ENCODE measurements around the gene DENND1B.
A peak's percentile ranks its signal among the peaks of the same experiment; 100 is the strongest.
"Not testable (repeated sequence)": the region's sequence is repeated elsewhere in the genome, so short reads cannot be mapped to it uniquely, and the experiment has no call there.

The DENND1B gene

DNA sequence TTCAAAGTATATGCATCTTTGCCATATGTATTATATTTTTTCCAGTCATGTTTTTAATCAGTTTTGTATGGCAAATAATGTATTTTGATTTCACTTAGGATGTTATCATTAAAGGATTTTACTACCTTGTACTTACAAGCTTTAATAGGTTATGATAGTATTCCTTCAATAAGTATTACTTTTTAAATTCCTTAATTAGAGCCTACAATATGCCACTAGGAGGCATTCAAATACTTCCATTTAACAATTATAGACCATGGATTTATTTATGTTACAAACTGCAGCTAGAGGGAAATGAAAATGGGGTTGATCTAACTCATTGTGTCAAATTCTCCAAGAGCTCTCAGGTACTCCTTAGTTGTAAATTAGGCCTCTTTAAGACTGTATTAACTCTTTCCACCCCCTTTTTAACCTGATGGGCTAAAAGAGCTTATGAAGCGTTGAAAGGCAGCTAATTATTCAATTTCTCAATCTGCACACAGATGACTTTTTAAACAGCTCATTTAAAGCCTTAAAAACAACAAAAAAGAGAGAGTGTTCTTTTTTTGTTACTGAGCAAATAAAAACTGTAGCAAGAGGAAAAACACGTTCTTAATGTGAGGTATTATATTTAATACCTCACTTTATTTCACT lies 156.2 kb downstream of the DENND1B start:
- DNase-seq = peak; percentile 66

GRCh38 chr1:197618061-197618460 lies 157.2 kb downstream of the DENND1B start:
- DNase-seq = peak; percentile 70

DNA sequence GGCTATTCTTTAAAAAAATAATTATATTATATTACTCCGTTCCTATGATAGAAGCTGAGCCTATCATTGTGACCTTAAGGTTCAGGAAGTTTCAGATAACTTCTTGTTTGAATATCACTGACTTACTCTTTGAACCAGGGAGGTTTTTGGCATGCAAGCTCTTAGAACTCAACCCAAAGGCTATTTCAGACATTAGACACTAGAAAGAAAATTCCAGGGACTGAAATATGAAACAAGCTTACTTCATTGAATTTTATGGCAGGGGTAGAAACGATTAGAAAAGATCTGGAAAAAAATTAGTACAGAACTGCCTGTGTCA lies 159.6 kb downstream of the DENND1B start:
- no peak for DNase-seq

DNA sequence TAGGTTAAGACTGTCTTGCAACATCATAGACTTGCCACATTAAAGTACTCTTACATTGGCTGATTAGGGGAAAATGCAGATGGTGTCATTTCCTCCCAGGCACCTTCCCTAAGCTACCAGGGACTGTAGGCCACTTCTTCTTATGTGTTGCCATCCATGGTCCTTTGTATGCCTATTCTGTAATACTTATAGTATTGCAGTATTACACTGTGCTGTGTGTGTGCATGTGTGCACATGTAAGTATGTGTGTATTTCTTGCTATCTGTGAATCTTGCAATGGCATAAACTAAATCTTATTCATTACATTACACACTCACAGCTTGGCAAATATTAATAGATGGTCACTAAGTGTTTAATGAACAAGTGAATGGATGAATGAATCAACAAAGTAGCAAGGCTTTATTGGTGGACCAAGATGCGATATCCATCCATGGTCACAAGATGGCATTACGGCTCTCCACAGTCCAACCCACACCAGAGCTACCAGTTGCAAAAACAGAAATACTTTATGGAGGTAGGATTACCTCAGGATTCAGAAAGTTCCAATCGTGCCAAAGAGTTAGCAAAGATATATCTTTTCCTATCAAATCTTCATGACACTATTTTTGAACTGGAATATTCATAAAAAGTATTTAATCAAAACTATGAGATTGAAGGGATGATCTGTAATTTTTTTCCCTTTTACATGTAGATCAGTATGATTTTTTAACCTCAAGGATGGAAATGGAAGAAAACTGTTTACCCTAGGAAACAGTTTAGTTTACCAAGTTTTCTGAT lies 160.2 kb downstream of the DENND1B start:
- DNase-seq = peak; percentile 74

DNA sequence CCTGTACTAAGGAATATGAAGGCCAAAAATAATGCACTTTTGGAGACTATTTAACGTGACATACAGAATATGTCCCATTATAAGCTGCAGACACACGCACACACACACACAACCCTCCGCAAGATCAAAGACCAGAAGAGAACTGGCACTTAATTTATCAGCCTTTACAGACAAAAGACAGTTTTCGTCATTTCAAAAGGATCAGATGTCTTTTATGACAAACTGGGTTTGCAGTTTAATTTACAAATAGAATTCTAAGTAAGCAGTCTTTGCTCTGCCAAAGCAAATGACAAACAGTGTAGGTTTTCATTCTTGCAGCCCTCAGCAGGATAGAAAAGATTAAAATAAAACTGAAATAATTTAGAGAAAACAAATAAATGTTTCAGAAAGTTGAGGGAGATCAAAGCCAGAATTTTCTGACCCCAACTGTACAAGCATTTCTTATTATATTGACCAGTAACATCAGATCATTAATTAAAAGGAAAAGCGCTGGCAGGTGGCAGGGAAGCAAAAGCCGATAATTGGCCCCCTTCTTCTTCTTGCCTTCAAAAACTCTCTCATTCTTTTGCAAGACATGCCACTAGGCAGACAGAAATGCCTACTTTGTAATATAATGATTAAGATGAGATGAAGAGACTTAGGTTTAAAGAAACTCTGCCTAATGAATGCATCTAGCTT lies 169.0 kb downstream of the DENND1B start:
- DNase-seq = no peak

GRCh38 chr1:197604302-197604701 lies 171.0 kb downstream of the DENND1B start:
- no peak for DNase-seq

GRCh38 chr1:197600751-197601150 lies 174.5 kb downstream of the DENND1B start:
- no peak for DNase-seq

GRCh38 chr1:197599789-197600188 lies 175.5 kb downstream of the DENND1B start:
- DNase-seq = no peak

DNA sequence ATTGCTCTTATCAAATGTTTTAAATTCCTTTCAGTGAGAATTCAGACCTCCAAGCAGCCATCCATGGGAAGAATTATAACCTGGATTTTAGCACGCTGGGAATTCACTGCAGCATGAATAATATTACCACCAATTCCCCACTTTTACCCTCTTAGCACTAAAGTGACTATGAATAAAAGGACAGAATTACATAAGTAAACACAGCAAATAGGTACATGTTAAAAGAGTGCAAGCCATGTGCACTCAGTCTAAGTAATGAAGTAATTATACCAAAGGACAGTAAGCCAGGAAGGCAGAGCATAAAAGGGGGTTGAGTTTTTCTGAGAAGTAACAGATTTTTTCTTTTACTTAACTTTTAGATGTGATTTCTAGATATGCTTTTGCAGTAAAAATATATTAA lies 176.3 kb downstream of the DENND1B start:
- no peak for DNase-seq

DNA sequence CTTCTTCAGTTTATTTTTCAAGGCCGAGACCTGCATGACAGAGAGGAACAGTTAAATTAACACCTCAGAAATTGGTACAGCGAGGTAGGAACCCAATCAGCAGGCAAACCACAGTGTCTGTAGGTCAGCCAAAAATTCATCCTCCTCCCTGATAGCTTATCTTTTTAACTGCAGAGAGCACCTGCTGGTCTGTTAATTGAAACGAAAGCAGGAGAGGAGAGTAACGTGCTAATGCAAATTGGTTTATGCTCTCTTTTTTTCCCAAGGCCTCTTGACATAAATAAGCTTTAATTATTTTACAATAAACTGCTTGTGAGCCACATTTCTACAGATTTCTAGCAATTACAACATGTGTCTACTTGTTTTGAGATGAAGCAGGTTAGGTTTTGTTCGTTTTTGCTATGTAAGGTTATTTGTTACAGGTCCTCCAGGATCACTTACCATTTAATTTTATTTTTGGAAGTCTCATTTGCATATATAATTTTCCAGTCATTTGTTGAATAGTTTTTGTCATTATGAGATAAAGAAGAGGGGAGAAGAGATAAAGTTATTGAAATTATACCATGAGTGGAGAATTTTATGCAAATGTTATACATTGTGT lies 179.9 kb downstream of the DENND1B start:
- DNase-seq = no peak

DNA sequence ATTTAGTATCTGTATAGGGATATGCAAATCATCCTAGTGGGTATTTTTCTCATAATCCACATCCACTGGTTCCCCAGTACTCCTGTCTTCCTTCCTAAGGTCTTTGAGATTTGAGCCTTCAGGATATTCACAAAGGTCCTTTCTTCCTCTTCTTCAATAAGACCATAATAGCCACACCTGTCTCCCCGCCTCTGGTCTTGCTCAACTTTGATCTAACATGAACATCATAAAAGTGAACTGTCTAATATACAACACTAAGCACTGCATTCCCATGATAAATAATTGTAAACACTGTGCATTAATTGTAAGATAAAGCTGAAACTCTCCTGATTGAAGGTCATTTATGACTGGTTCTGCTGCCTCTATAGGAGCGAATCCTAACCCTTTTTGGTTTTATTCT lies 184.6 kb downstream of the DENND1B start:
- DNase-seq = no peak

DNA sequence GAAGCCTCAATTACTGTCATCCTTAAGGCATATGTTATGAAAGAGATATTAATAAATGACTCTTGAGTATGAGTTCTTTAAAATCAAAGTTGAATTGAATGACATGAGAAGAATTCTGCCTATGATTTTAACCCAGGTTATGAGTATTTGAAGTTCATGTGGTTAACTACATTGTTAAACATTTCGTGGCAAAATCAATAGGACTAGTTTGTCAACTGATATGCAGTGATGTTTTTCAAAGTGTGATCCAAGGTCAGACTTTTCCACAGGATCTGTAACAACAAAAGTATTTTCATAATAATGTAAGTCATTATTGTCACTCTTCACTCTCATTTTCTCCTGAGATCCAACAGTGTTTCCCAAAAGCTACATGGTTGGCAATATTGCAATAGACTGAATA lies 189.5 kb downstream of the DENND1B start:
- DNase-seq = no peak

DNA sequence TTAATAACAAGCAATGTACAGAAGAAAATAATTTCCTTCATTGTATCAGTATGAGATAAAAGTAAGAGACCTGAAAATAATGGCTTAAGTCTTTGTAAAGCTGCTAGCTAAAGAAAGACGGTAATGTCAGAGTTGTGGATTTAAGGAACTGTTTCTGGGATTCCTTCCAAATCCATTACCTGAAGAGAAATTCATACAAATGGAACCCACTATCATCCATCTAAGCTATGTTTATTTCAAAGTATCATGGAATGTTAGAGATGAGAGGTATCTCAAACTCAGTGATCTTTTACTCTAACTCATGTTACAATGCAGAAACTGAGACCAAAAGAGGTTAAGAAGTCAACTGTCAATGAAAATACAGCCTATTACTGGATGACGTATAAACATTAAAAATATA lies 197.7 kb downstream of the DENND1B start:
- DNase-seq = no peak

DNA sequence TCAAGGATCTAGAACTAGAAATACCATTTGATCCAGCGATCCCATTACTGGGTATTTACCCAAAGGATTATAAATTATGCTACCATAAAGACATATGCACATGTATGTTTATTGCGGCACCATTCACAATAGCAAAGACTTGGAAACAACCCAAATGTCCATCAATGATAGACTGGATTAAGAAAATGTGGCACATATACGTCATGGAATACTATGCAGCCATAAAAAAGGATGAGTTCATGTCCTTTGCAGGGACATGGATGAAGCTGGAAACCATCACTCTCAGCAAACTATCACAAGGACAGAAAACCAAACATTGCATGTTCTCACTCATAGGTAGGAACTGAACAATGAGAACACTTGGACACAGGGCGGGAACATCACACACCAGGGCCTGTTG lies 199.7 kb downstream of the DENND1B start:
- not testable (repeated sequence) for DNase-seq

DNA sequence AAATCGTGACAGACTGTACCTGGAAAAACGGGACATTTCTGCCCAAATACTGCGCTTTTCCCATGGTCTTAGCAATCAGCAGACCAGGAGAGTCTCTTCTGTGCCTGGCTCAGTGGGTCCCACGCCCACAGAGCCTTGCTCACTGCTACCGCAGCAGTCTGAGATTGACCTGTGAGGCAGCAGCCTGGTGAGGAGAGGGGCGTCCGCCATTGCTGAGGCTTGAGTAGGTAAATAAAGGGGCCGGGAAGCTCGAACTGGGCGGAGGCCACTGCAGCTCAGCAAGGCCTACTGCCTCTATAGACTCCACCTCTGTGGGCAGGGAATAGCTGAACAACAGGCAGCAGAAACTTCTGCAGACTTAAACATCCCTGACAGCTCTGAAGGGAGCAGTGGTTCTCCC lies 203.1 kb downstream of the DENND1B start:
- no peak for DNase-seq

GRCh38 chr1:197567442-197567841 lies 207.8 kb downstream of the DENND1B start:
- DNase-seq = peak; percentile 3

GRCh38 chr1:197561041-197561440 lies 214.2 kb downstream of the DENND1B start:
- DNase-seq = no peak

DNA sequence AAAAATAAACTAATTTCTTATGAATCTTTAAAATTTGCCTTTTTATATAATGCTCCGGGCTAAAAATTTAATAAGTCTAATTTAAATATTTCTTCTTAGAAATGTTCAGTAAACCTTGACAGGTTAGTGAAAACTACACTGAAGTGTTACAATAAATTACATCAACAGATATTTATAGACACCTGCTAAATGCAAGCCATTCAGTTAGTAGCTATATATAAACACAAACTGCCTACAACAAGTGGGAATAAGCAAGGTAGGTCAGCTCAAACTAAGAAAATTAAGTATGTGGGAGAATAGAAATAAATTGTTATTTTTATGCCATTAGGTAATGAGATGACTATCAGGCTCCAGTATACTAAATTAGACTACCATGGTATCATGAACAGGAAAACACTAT lies 215.6 kb downstream of the DENND1B start:
- no peak for DNase-seq

- no peak for DNase-seq
These were observed 216.0 kb downstream of the DENND1B start for GRCh38 chr1:197559244-197559643.

DNA sequence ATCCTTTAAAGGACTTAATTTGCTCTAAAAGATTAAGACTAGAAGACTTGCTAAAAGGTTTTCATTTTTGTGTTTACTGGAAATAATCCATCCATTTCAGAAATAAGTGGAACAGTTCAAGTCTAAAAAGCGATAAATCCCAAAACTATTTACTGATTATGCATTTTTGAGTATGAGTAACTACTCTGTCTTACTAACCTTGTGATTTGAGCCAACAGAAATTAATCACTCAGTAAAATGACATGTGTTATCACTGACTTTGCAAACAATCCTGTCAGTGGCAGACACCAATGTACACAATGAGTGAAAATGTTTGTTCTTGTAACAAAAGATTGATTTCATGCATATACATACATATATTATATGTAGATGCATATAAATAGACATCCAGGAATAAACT lies 218.0 kb downstream of the DENND1B start:
- DNase-seq = peak; percentile 73

- DNase-seq = no peak
These were observed 222.0 kb downstream of the DENND1B start for GRCh38 chr1:197553281-197553680.

GRCh38 chr1:197546989-197547388 lies 228.3 kb downstream of the DENND1B start:
- no peak for DNase-seq

GRCh38 chr1:197544553-197544952 lies 230.7 kb downstream of the DENND1B start:
- no peak for DNase-seq

GRCh38 chr1:197544130-197544529 lies 231.2 kb downstream of the DENND1B start:
- DNase-seq = no peak
